ENCODE data around the gene TRAPPC2. TPM values are rescaled to one million over a fixed set of nuclear protein-coding genes. Genes with fewer than 3 reads are reported as not detected.

Gene TRAPPC2
- total RNA-seq: 10 to 100 TPM; 21.0 to 22.6 TPM

- CTCF ChIA-PET: interaction anchor here (0.5 to 4.0 kb wide), 9 partner anchors 8 to 298 kb away, joined by 3 to 18 read pairs (median 3); no protein-coding TSS in a partner anchor
- no peaks in the 10 kb centered on the region for H3K9me3 Mint-ChIP-seq
- POLR2A ChIA-PET: interaction anchor here (0.7 to 4.7 kb wide), 30 partner anchors 9 to 943 kb away, joined by 3 to 62 read pairs (median 5); partner anchors contain the start of genes GEMIN8, PRPS2, RAB9A and TCEANC
Measured at GRCh38 chrX:13734278-13735172, at the start of gene TRAPPC2, which contains the start of gene OFD1. Gene TRAPPC2 (minus strand): TSS chrX:13734620. CDS start chrX:13719963, 14,657 bp downstream. Gene OFD1 (plus strand): TSS chrX:13734748. CDS start chrX:13735072, 324 bp downstream.

GRCh38 chrX:13780868-13781427 lies 46.5 kb upstream of the TRAPPC2 start:
- Mint-ChIP-seq H3K9me3 (no peaks in the 10 kb centered on the region), H3K4me1 (no peaks in the 10 kb centered on the region), H3K36me3 (ENCODE audit: low read depth) (no peaks in the 10 kb centered on the region), H3K27ac (no peak overlapping the region), H3K4me3 (no peak overlapping the region), H3K27me3 (no peaks in the 10 kb centered on the region)
- ChIA-PET CTCF (interaction anchor here (1.6 kb wide), 1 partner anchor 251 kb away, joined by 3 read pairs; no protein-coding TSS in a partner anchor), POLR2A (no interaction called here)
- DNase-seq: no peak

More at GRCh38 chrX:13734278-13735172, at the start of gene TRAPPC2, which contains the start of gene OFD1:
- Mint-ChIP-seq H3K27ac (peak within 1 kb of the TSS; percentile 96), H3K36me3 (ENCODE audit: low read depth) (peaks cover 45% of the 10 kb centered on the region), H3K4me3 (peak within 1 kb of the TSS; percentile 90), H3K27me3 (no peaks in the 10 kb centered on the region), H3K4me1 (peaks cover 51% of the 10 kb centered on the region)
- peak; percentile 92 for DNase-seq

GRCh38 chrX:13778916-13779315 lies 44.5 kb upstream of the TRAPPC2 start:
- POLR2A ChIA-PET: no interaction called here
- Mint-ChIP-seq H3K4me3 (no peak overlapping the region), H3K27ac (no peak overlapping the region), H3K27me3 (no peaks in the 10 kb centered on the region), H3K9me3 (no peaks in the 10 kb centered on the region), H3K36me3 (ENCODE audit: low read depth) (peaks cover 8% of the 10 kb centered on the region), H3K4me1 (no peaks in the 10 kb centered on the region)
- CTCF ChIA-PET: no interaction called here
- DNase-seq: no peak

- no peaks in the 10 kb centered on the region for H3K4me1 Mint-ChIP-seq
- no peak for DNase-seq
- H3K27me3 Mint-ChIP-seq: no peaks in the 10 kb centered on the region
- H3K27ac Mint-ChIP-seq: no peak overlapping the region
- H3K36me3 Mint-ChIP-seq (ENCODE audit: low read depth): peaks cover 8% of the 10 kb centered on the region
- H3K9me3 Mint-ChIP-seq: no peaks in the 10 kb centered on the region
- POLR2A ChIA-PET: no interaction called here
- no peak overlapping the region for H3K4me3 Mint-ChIP-seq
- CTCF ChIA-PET: interaction anchor here (0.6 kb wide), 2 partner anchors 94 to 485 kb away, joined by 3 read pairs; no protein-coding TSS in a partner anchor
Measured at GRCh38 chrX:13776387-13776786, 42.0 kb upstream of the TRAPPC2 start.

GRCh38 chrX:13775837-13776236 lies 41.4 kb upstream of the TRAPPC2 start:
- Mint-ChIP-seq H3K27me3 (no peaks in the 10 kb centered on the region), H3K27ac (no peak overlapping the region), H3K4me1 (no peaks in the 10 kb centered on the region), H3K4me3 (no peak overlapping the region), H3K9me3 (no peaks in the 10 kb centered on the region), H3K36me3 (ENCODE audit: low read depth) (peaks cover 8% of the 10 kb centered on the region)
- POLR2A ChIA-PET: no interaction called here
- CTCF ChIA-PET: interaction anchor here (0.6 kb wide), 2 partner anchors 94 to 484 kb away, joined by 3 read pairs; no protein-coding TSS in a partner anchor
- no peak for DNase-seq

GRCh38 chrX:13774696-13775095 lies 40.3 kb upstream of the TRAPPC2 start:
- Mint-ChIP-seq H3K4me3 (no peak overlapping the region), H3K4me1 (no peaks in the 10 kb centered on the region), H3K27me3 (no peaks in the 10 kb centered on the region), H3K9me3 (no peaks in the 10 kb centered on the region), H3K27ac (no peak overlapping the region), H3K36me3 (ENCODE audit: low read depth) (peaks cover 19% of the 10 kb centered on the region)
- ChIA-PET CTCF (no interaction called here), POLR2A (no interaction called here)
- no peak for DNase-seq

- no peaks in the 10 kb centered on the region for H3K27me3 Mint-ChIP-seq
- H3K4me3 Mint-ChIP-seq: no peak overlapping the region
- ChIA-PET CTCF (no interaction called here), POLR2A (no interaction called here)
- H3K9me3 Mint-ChIP-seq: no peaks in the 10 kb centered on the region
- DNase-seq: no peak
- no peak overlapping the region for H3K27ac Mint-ChIP-seq
- H3K4me1 Mint-ChIP-seq: no peaks in the 10 kb centered on the region
- H3K36me3 Mint-ChIP-seq (ENCODE audit: low read depth): peaks cover 57% of the 10 kb centered on the region
Measured at GRCh38 chrX:13770013-13770535, 35.7 kb upstream of the TRAPPC2 start.

GRCh38 chrX:13768939-13769338 lies 34.5 kb upstream of the TRAPPC2 start:
- no peak overlapping the region for H3K27ac Mint-ChIP-seq
- H3K9me3 Mint-ChIP-seq: no peaks in the 10 kb centered on the region
- no peak overlapping the region for H3K4me3 Mint-ChIP-seq
- H3K36me3 Mint-ChIP-seq (ENCODE audit: low read depth): peaks cover 48% of the 10 kb centered on the region
- ChIA-PET POLR2A (no interaction called here), CTCF (no interaction called here)
- no peaks in the 10 kb centered on the region for H3K4me1 Mint-ChIP-seq
- no peaks in the 10 kb centered on the region for H3K27me3 Mint-ChIP-seq
- DNase-seq: no peak

- no peak for DNase-seq
- no peak overlapping the region for H3K27ac Mint-ChIP-seq
- CTCF ChIA-PET: no interaction called here
- no peaks in the 10 kb centered on the region for H3K9me3 Mint-ChIP-seq
- H3K36me3 Mint-ChIP-seq (ENCODE audit: low read depth): peaks cover 63% of the 10 kb centered on the region
- no peak overlapping the region for H3K4me3 Mint-ChIP-seq
- POLR2A ChIA-PET: no interaction called here
- no peaks in the 10 kb centered on the region for H3K27me3 Mint-ChIP-seq
- H3K4me1 Mint-ChIP-seq: peaks cover 10% of the 10 kb centered on the region
Measured at GRCh38 chrX:13764765-13765164, 30.3 kb upstream of the TRAPPC2 start.

- H3K27ac Mint-ChIP-seq: no peak overlapping the region
Measured at GRCh38 chrX:13764281-13764680, 29.9 kb upstream of the TRAPPC2 start.

GRCh38 chrX:13763489-13763888 lies 29.1 kb upstream of the TRAPPC2 start:
- H3K36me3 Mint-ChIP-seq (ENCODE audit: low read depth): peaks cover 58% of the 10 kb centered on the region
- H3K4me3 Mint-ChIP-seq: no peak overlapping the region
- peaks cover 12% of the 10 kb centered on the region for H3K4me1 Mint-ChIP-seq
- CTCF ChIA-PET: no interaction called here
- POLR2A ChIA-PET: no interaction called here
- no peak for DNase-seq
- no peaks in the 10 kb centered on the region for H3K9me3 Mint-ChIP-seq
- no peaks in the 10 kb centered on the region for H3K27me3 Mint-ChIP-seq
- H3K27ac Mint-ChIP-seq: no peak overlapping the region

More at GRCh38 chrX:13764281-13764680, 29.9 kb upstream of the TRAPPC2 start:
- H3K4me3 Mint-ChIP-seq: no peak overlapping the region
- no peaks in the 10 kb centered on the region for H3K9me3 Mint-ChIP-seq
- no peak for DNase-seq
- no peaks in the 10 kb centered on the region for H3K27me3 Mint-ChIP-seq
- peaks cover 61% of the 10 kb centered on the region for H3K36me3 Mint-ChIP-seq (ENCODE audit: low read depth)
- peaks cover 10% of the 10 kb centered on the region for H3K4me1 Mint-ChIP-seq
- ChIA-PET CTCF (no interaction called here), POLR2A (no interaction called here)

- H3K4me3 Mint-ChIP-seq: no peak overlapping the region
- H3K4me1 Mint-ChIP-seq: peaks cover 12% of the 10 kb centered on the region
- DNase-seq: no peak
- ChIA-PET POLR2A (no interaction called here), CTCF (interaction anchor here (1.2 to 1.3 kb wide), 2 partner anchors 11 to 27 kb away, joined by 3 to 4 read pairs; partner anchors contain the start of genes OFD1 and TRAPPC2)
- no peak overlapping the region for H3K27ac Mint-ChIP-seq
- no peaks in the 10 kb centered on the region for H3K27me3 Mint-ChIP-seq
- H3K36me3 Mint-ChIP-seq (ENCODE audit: low read depth): peaks cover 56% of the 10 kb centered on the region
- no peaks in the 10 kb centered on the region for H3K9me3 Mint-ChIP-seq
Measured at GRCh38 chrX:13761606-13762414, 27.4 kb upstream of the TRAPPC2 start.

Data from activated CD4-positive, alpha-beta memory T cell treated with anti-CD3 and anti-CD28 coated beads, Interleukin-2, amount 10 ng/mL, durations not matched to agents 7 days and 5 days (primary cell).